MM.1S (cell line): ENCODE data around the gene PDE12.

ENCODE experiments used
- CTCF ChIP-seq: fragments of 300-600 bp; sonication (generic); IDR thresholded peaks from 2 replicates; pipeline ENCODE4 v1.5.1; 2016; ENCODE audit warnings: antibody characterized with exemption, low read length, mixed read lengths
- EZH2phosphoT487 ChIP-seq: fragments of 300-600 bp; sonication (generic); IDR thresholded peaks from 2 replicates; pipeline ENCODE4 v1.6.1; 2018; ENCODE audit warnings: antibody characterized with exemption, low read length

- no peak for TF ChIP-seq CTCF
- no peak for TF ChIP-seq EZH2phosphoT487
Measured at GRCh38 chr3:57555306-57555705, 768 bp upstream of the PDE12 start.
